Fibroblast of the aortic adventitia (primary cell): ENCODE data around the gene SLC66A2. TPM values are rescaled to one million over a fixed set of nuclear protein-coding genes. Genes with fewer than 3 reads are reported as not detected.
"Not testable (repeated sequence)": the region's sequence is repeated elsewhere in the genome, so short reads cannot be mapped to it uniquely, and the experiment has no call there.

ENCODE experiments used
- DNase-seq: peaks from one replicate; pipeline ENCODE4 v3.0.0-alpha.2; 2010; ENCODE audit warnings: low read depth
- H3K4me3 ChIP-seq: 2 replicates; pipeline ENCODE4 v1.5.1; 2011; ENCODE audit warnings: low read depth, mild to moderate bottlenecking, control low read depth, low read length, moderate library complexity
- total RNA-seq: library from RNA; depleted of rRNA; stranded (reverse); fragments of >200 nt; gene quantifications from 2 replicates; pipeline ENCODE4 v1.2.3, GENCODE V29; 2012; ENCODE audit warnings: low replicate concordance
- TF ChIP-seq, protein P1 (sequence below): IDR thresholded peaks from 2 replicates; pipeline ENCODE4 v1.5.1; 2011; ENCODE audit warnings: mild to moderate bottlenecking, low read length, control low read depth, inconsistent platforms; ENCODE audit not compliant: insufficient read depth

Gene SLC66A2
- total RNA-seq, 1 donor, result 15.6 TPM

- TF ChIP-seq, protein P1, sequence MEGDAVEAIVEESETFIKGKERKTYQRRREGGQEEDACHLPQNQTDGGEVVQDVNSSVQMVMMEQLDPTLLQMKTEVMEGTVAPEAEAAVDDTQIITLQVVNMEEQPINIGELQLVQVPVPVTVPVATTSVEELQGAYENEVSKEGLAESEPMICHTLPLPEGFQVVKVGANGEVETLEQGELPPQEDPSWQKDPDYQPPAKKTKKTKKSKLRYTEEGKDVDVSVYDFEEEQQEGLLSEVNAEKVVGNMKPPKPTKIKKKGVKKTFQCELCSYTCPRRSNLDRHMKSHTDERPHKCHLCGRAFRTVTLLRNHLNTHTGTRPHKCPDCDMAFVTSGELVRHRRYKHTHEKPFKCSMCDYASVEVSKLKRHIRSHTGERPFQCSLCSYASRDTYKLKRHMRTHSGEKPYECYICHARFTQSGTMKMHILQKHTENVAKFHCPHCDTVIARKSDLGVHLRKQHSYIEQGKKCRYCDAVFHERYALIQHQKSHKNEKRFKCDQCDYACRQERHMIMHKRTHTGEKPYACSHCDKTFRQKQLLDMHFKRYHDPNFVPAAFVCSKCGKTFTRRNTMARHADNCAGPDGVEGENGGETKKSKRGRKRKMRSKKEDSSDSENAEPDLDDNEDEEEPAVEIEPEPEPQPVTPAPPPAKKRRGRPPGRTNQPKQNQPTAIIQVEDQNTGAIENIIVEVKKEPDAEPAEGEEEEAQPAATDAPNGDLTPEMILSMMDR, result no peak
- DNase-seq, result no peak
- H3K4me3 ChIP-seq, result peak overlapping the region; percentile 69
These were observed 12.3 kb upstream of the SLC66A2 start for GRCh38 chr18:79963658-79964329.

DNA sequence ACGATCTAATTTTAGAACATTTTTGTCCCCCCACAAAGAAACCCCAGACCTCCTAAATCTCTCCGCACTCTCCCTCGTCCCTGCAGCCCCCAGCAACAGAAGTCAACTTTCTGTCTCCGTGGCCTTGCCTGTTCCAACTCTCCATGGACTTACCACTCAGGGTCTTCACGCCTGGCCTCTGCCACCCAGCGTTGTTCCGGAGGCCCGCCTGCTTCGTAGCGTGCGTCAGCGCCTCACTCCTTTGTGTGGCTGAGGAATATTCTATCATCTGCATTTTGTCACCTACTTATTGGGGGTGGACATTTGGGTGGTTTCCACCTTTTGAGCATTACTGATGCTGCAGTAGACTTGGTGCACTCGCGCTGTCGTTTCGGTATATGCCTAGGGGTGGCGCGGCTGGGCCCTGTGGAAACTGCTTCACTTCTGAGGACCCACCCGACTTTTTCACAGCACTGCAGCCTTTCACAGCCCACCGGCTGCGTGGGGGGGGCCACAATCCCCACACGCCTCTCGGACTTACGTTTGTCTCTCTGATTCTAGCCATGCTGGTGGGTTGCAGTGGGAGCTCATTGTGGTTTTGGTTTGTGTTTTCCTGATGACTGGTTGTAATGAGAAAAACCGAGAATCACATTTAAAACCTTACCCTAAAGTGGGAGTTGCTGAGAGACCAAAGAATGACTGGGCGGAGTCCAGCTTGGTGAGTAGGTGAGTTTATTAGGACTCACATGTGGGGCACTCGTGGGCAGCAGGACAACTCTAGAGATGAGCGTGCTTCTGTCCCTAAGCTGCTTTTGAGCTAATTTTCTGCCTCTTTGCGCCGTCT lies 11.6 kb upstream of the SLC66A2 start:
- DNase-seq, result no peak
- no peak overlapping the region for H3K4me3 ChIP-seq
- TF ChIP-seq, protein P1, result no peak

GRCh38 chr18:79962311-79962710 lies 10.9 kb upstream of the SLC66A2 start:
- TF ChIP-seq, protein P1, result no peak
- peak; percentile 15 for DNase-seq
- H3K4me3 ChIP-seq, result no peak overlapping the region

GRCh38 chr18:79961527-79962291 lies 10.3 kb upstream of the SLC66A2 start:
- H3K4me3 ChIP-seq, result no peak overlapping the region
- DNase-seq, result no peak
- TF ChIP-seq, protein P1, result no peak

GRCh38 chr18:79960921-79961526 lies 9.6 kb upstream of the SLC66A2 start:
- TF ChIP-seq, protein P1, result no peak
- no peak overlapping the region for H3K4me3 ChIP-seq
- DNase-seq, result no peak

DNA sequence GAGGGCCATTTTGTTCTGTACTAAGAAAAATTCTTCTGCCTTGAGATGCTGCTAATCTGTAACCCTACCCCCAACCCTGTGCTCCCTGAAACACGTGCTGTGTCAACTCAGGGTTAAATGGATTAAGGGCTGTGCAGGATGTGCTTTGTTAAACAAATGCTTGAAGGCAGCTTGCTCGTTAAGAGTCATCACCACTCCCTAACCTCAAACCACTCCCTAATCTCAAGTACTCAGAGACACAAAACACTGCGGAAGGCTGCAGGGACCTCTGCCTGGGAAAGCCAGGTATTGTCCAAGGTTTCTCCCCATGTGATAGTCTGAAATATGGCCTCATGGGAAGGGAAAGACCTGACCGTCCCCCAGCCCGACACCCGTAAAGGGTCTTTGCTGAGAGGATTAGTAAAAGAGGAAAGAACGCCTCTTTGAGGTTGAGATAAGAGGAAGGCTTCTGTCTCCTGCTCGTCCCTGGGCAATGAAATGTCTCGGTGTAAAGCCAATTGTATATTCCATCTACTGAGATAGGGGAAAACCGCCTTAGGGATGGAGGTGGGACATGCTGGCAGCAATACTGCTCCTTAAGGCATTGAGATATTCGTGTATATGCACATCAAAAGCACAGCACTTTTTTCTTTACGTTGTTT lies 8.8 kb upstream of the SLC66A2 start:
- H3K4me3 ChIP-seq, DNase-seq: not testable (repeated sequence)
